HCT116 (cell line): ENCODE measurements around the gene PRICKLE2. TPM values are rescaled to one million over a fixed set of nuclear protein-coding genes. Genes with fewer than 3 reads are reported as not detected.

Experiments
- ATAC-seq: fragments of 200-7000 bp; cut with Tn5 transposase; 2 replicates; pipeline ENCODE4 v1.9.1; 2020; ENCODE audit warnings: mild to moderate bottlenecking, moderate library complexity
- BruUV-seq: library from RNA; stranded (reverse); fragments of 400-500 nt; replicated peaks from 2 replicates; lab custom pipeline; 2021; lab: Mats Ljungman, UMichigan
- CTCF ChIA-PET: fragments of 300-600 bp; sonication (Branson Sonifier 250); formaldehyde crosslinking; loops from one replicate; lab custom pipeline; 2021; ENCODE audit warnings: antibody characterized with exemption; lab: Charles Lee
- POLR2A ChIA-PET: fragments of 300-600, 350-600 bp; sonication (Branson Sonifier 250); formaldehyde crosslinking; loops from one replicate; lab custom pipeline; 2021; ENCODE audit warnings: antibody characterized with exemption; lab: Charles Lee
- RAD21 ChIA-PET, 2 experiments: fragments of 300-600 bp; sonication (Branson Sonifier 250); formaldehyde crosslinking; loops; one replicate each; lab custom pipeline; 2023; ENCODE audit warnings: low total read pairs in 2 of 2; ENCODE audit not compliant: uncharacterized antibody in 2 of 2, unreplicated experiment in 2 of 2, low non-redundant PET in 1 of 2; lab: Charles Lee
- DNase-seq: peaks from one replicate; pipeline ENCODE4 v3.0.0-alpha.2; 2010; ENCODE audit warnings: low read depth, low spot score
- H2AFZ ChIP-seq: fragments of 200-600 bp; shearing (Covaris generic), sonication (generic); 2 replicates; pipeline ENCODE4 v1.6.1; 2017; ENCODE audit warnings: low read depth, mixed run types, mixed read lengths, antibody characterized with exemption, low read length; ENCODE audit not compliant: poor library complexity, severe bottlenecking
- H3K27ac ChIP-seq: 2 replicates; pipeline ENCODE4 v1.5.1; 2012; ENCODE audit warnings: low read depth, low read length
- H3K27me3 ChIP-seq: fragments of 200-600 bp; sonication (generic); 2 replicates; pipeline ENCODE4 v1.6.1; 2016; ENCODE audit warnings: mixed run types, low read length, mixed read lengths; ENCODE audit not compliant: insufficient read depth
- H3K36me3 ChIP-seq, 2 experiments: fragments of 200-500 bp in 1 of 2; fragments of 200-600 bp in 1 of 2; sonication (Bioruptor generic) in 1 of 2; sonication (generic) in 1 of 2; 2 replicates each; pipeline versions ENCODE4 v1.5.1 to v1.6.1; 2014 to 2016; ENCODE audit warnings: low read length in 2 of 2, inconsistent platforms in 1 of 2, mixed read lengths in 1 of 2, mixed run types in 1 of 2; ENCODE audit not compliant: insufficient read depth in 2 of 2, control insufficient read depth in 1 of 2
- H3K4me1 ChIP-seq, 2 experiments: fragments of 200-600 bp in 1 of 2; sonication (generic) in 1 of 2; 2 replicates each; pipeline versions ENCODE4 v1.5.1 to v1.6.1; 2012 to 2017; ENCODE audit warnings: low read length in 2 of 2, inconsistent platforms in 1 of 2, mild to moderate bottlenecking in 1 of 2, mixed read lengths in 1 of 2, mixed run types in 1 of 2, moderate library complexity in 1 of 2; ENCODE audit not compliant: insufficient read depth in 2 of 2, control insufficient read depth in 1 of 2
- H3K4me2 ChIP-seq: fragments of 200-600 bp; sonication (generic); 2 replicates; pipeline ENCODE4 v1.6.1; 2017; ENCODE audit warnings: mixed run types, low read length, mixed read lengths
- H3K4me3 ChIP-seq, 2 experiments: fragments of 200-600 bp in 1 of 2; sonication (generic) in 1 of 2; replicated peaks in 1 of 2; 2 replicates each; pipeline ENCODE4 v1.5.1; 2011 to 2016; ENCODE audit warnings: low read length in 2 of 2, control low read depth in 1 of 2, low read depth in 1 of 2, mild to moderate bottlenecking in 1 of 2, mixed read lengths in 1 of 2, mixed run types in 1 of 2
- H3K79me2 ChIP-seq: fragments of 200-600 bp; sonication (generic); 2 replicates; pipeline ENCODE4 v1.6.1; 2017; ENCODE audit warnings: mild to moderate bottlenecking, mixed run types, low read length, moderate library complexity, mixed read lengths; ENCODE audit not compliant: insufficient read depth
- H3K9ac ChIP-seq: fragments of 200-600 bp; sonication (generic); 2 replicates; pipeline ENCODE4 v1.6.1; 2016; ENCODE audit warnings: low read length, mixed read lengths
- H3K9me2 ChIP-seq: fragments of 200-600 bp; sonication (generic), shearing (Covaris generic); 2 replicates; pipeline ENCODE4 v1.6.1; 2017; ENCODE audit warnings: mixed run types, mild to moderate bottlenecking, moderate library complexity; ENCODE audit not compliant: insufficient read depth
- H3K9me3 ChIP-seq, 2 experiments: fragments of 200-500 bp in 1 of 2; fragments of 200-600 bp in 1 of 2; sonication (Bioruptor generic) in 1 of 2; sonication (generic) in 1 of 2; 2 replicates each; pipeline ENCODE4 v1.6.1; 2014 to 2017; ENCODE audit warnings: low read length in 2 of 2, mixed read lengths in 2 of 2, inconsistent platforms in 1 of 2, low read depth in 1 of 2, mild to moderate bottlenecking in 1 of 2, mixed run types in 1 of 2, moderate library complexity in 1 of 2; ENCODE audit not compliant: control insufficient read depth in 1 of 2, insufficient read depth in 1 of 2
- H4K20me1 ChIP-seq: fragments of 200-600 bp; sonication (generic), shearing (Covaris generic); 2 replicates; pipeline ENCODE4 v1.6.1; 2017; ENCODE audit warnings: mixed run types, mild to moderate bottlenecking, moderate library complexity; ENCODE audit not compliant: insufficient read depth
- CBX3 ChIP-seq: IDR thresholded peaks from 2 replicates; pipeline ENCODE4 v1.6.1; 2012; ENCODE audit warnings: low read depth
- CEBPB ChIP-seq: IDR thresholded peaks from 2 replicates; pipeline ENCODE4 v1.6.1; 2012; ENCODE audit warnings: low read depth
- EGR1 ChIP-seq: IDR thresholded peaks from 2 replicates; pipeline ENCODE4 v1.6.1; 2012; ENCODE audit warnings: low read depth
- EZH2 ChIP-seq: fragments of 200-600 bp; sonication (generic); IDR thresholded peaks from 2 replicates; pipeline ENCODE4 v1.6.1; 2017; ENCODE audit warnings: antibody characterized with exemption, mixed run types
- EZH2phosphoT487 ChIP-seq: fragments of 200-600 bp; IDR thresholded peaks from 2 replicates; pipeline ENCODE4 v1.6.1; 2018; ENCODE audit warnings: antibody characterized with exemption, borderline replicate concordance
- JUND ChIP-seq: IDR thresholded peaks from 2 replicates; pipeline ENCODE4 v1.6.1; 2012
- POLR2AphosphoS5 ChIP-seq: IDR thresholded peaks from 2 replicates; pipeline ENCODE4 v1.6.1; 2011; ENCODE audit warnings: mild to moderate bottlenecking, low read depth, low read length, moderate library complexity
- RAD21 ChIP-seq: IDR thresholded peaks from 2 replicates; pipeline ENCODE4 v1.6.1; 2012; ENCODE audit warnings: low read depth, mild to moderate bottlenecking
- SIN3A ChIP-seq: IDR thresholded peaks from 2 replicates; pipeline ENCODE4 v1.6.1; 2012; ENCODE audit warnings: low read depth
- SP1 ChIP-seq: IDR thresholded peaks from 2 replicates; pipeline ENCODE4 v1.6.1; 2012; ENCODE audit warnings: low read depth
- SRF ChIP-seq: IDR thresholded peaks from 2 replicates; pipeline ENCODE4 v1.6.1; 2012; ENCODE audit warnings: low read depth
- YY1 ChIP-seq: IDR thresholded peaks from 2 replicates; pipeline ENCODE4 v1.6.1; 2011; ENCODE audit warnings: low read length, low read depth, moderate library complexity, mild to moderate bottlenecking; ENCODE audit not compliant: insufficient replicate concordance; ENCODE audit errors: extremely low read depth
- ZNF274 ChIP-seq: fragments of 200-500 bp; sonication (Bioruptor generic); IDR thresholded peaks from 2 replicates; pipeline ENCODE4 v1.6.1; 2014; ENCODE audit warnings: mild to moderate bottlenecking, low read depth, low read length, inconsistent platforms
- intact Hi-C: fragments of 100-400 bp; cut with micrococcal nuclease; formaldehyde crosslinking; loops from 2 replicates; pipeline ENCODE4 v1.10.0; 2022
- total RNA-seq: library from RNA; stranded (reverse); gene quantifications from one replicate; pipeline ENCODE4 v1.2.1, GENCODE V29; 2021; ENCODE audit not compliant: unreplicated experiment
- TF ChIP-seq, protein P1 (sequence below): IDR thresholded peaks from 2 replicates; pipeline ENCODE4 v1.6.1; 2012; ENCODE audit warnings: low read depth
- TF ChIP-seq, protein P2 (sequence below): IDR thresholded peaks from 2 replicates; pipeline ENCODE4 v1.6.1; 2012
- TF ChIP-seq, protein P3 (sequence below): IDR thresholded peaks from 2 replicates; pipeline ENCODE4 v1.6.1; 2012
- TF ChIP-seq, protein P4 (sequence below), 3 experiments: fragments of 200-600 bp in 1 of 3; sonication (generic) in 1 of 3; IDR thresholded peaks in 2 of 3; conservative IDR thresholded peaks in 1 of 3; 2 replicates each; pipeline ENCODE4 v1.5.1; 2012 to 2017; ENCODE audit warnings: low read depth in 2 of 3, low read length in 2 of 3, antibody characterized with exemption in 1 of 3, borderline replicate concordance in 1 of 3, control low read depth in 1 of 3, mild to moderate bottlenecking in 1 of 3, mixed read lengths in 1 of 3, mixed run types in 1 of 3, moderate library complexity in 1 of 3; ENCODE audit not compliant: insufficient read depth in 1 of 3

The PRICKLE2 gene
- total RNA-seq, 1 experiment from 2014 or later, result 0.05 TPM

DNA sequence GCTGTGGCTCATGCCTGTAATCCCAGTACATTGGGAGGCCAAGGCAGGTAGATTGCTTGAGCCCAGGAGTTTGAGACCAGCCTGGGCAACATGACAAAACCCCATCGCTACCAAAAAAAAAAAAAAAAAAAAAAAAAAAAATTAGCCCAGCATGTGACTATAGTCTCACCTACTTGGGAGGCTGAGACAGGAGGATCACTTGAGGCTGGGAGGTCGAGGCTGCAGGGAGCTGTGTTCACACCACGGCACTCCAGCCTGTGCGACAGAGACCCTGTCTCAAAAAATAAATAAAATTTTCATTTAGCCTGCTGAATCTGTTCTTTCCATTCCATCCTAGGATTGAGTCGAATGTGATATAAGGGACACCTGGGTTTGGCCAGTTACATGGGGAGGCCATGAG lies 14.6 kb upstream of the PRICKLE2 start:
- H3K4me1 ChIP-seq, result peaks cover 0 to 8% of the 10 kb centered on the region in 2 experiments; a peak in 1 of 4 replicates
- H3K4me3 ChIP-seq, result no peak overlapping the region
- no peaks in the 10 kb centered on the region for H3K79me2 ChIP-seq
- DNase-seq, result no peak
- no peaks in the 10 kb centered on the region for H3K9me2 ChIP-seq
- TF ChIP-seq, protein P1, sequence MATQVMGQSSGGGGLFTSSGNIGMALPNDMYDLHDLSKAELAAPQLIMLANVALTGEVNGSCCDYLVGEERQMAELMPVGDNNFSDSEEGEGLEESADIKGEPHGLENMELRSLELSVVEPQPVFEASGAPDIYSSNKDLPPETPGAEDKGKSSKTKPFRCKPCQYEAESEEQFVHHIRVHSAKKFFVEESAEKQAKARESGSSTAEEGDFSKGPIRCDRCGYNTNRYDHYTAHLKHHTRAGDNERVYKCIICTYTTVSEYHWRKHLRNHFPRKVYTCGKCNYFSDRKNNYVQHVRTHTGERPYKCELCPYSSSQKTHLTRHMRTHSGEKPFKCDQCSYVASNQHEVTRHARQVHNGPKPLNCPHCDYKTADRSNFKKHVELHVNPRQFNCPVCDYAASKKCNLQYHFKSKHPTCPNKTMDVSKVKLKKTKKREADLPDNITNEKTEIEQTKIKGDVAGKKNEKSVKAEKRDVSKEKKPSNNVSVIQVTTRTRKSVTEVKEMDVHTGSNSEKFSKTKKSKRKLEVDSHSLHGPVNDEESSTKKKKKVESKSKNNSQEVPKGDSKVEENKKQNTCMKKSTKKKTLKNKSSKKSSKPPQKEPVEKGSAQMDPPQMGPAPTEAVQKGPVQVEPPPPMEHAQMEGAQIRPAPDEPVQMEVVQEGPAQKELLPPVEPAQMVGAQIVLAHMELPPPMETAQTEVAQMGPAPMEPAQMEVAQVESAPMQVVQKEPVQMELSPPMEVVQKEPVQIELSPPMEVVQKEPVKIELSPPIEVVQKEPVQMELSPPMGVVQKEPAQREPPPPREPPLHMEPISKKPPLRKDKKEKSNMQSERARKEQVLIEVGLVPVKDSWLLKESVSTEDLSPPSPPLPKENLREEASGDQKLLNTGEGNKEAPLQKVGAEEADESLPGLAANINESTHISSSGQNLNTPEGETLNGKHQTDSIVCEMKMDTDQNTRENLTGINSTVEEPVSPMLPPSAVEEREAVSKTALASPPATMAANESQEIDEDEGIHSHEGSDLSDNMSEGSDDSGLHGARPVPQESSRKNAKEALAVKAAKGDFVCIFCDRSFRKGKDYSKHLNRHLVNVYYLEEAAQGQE, result no peak
- TF ChIP-seq ZNF274, result no peak
- TF ChIP-seq POLR2AphosphoS5, result no peak
- TF ChIP-seq, protein P2, sequence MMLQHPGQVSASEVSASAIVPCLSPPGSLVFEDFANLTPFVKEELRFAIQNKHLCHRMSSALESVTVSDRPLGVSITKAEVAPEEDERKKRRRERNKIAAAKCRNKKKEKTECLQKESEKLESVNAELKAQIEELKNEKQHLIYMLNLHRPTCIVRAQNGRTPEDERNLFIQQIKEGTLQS, result no peak
- TF ChIP-seq JUND, result no peak
- TF ChIP-seq EZH2phosphoT487, result no peak
- TF ChIP-seq RAD21, result no peak
- TF ChIP-seq, protein P3, sequence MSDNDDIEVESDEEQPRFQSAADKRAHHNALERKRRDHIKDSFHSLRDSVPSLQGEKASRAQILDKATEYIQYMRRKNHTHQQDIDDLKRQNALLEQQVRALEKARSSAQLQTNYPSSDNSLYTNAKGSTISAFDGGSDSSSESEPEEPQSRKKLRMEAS, result no peak
- no peak for TF ChIP-seq SIN3A
- TF ChIP-seq CEBPB, result no peak
- no peak for TF ChIP-seq EZH2
- no peak for TF ChIP-seq SRF
- no peak for TF ChIP-seq EGR1
- TF ChIP-seq CBX3, result no peak
- TF ChIP-seq, protein P4, sequence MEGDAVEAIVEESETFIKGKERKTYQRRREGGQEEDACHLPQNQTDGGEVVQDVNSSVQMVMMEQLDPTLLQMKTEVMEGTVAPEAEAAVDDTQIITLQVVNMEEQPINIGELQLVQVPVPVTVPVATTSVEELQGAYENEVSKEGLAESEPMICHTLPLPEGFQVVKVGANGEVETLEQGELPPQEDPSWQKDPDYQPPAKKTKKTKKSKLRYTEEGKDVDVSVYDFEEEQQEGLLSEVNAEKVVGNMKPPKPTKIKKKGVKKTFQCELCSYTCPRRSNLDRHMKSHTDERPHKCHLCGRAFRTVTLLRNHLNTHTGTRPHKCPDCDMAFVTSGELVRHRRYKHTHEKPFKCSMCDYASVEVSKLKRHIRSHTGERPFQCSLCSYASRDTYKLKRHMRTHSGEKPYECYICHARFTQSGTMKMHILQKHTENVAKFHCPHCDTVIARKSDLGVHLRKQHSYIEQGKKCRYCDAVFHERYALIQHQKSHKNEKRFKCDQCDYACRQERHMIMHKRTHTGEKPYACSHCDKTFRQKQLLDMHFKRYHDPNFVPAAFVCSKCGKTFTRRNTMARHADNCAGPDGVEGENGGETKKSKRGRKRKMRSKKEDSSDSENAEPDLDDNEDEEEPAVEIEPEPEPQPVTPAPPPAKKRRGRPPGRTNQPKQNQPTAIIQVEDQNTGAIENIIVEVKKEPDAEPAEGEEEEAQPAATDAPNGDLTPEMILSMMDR (IDR thresholded peaks at IDR 0.05 in 2 of 3, conservative IDR thresholded peaks at IDR 0.05 in 1 of 3; ENCODE audit: borderline replicate concordance in 1 of 3, insufficient read depth in 1 of 3, low read depth in 2 of 3, low read length in 2 of 3), result no peak
- no peak for TF ChIP-seq YY1
- TF ChIP-seq SP1, result no peak
- TF ChIP-seq, all 23 proteins: peak for 0
- H3K4me2 ChIP-seq, result no peak overlapping the region
- H4K20me1 ChIP-seq, result no peaks in the 10 kb centered on the region
- POLR2A ChIA-PET, result no interaction called here
- peaks cover 14% of the 10 kb centered on the region; the same call in 1 of the 2 replicates for H3K27me3 ChIP-seq
- CTCF ChIA-PET, result no interaction called here
- BruUV-seq, result no TSS peak
- ATAC-seq, result no peak
- RAD21 ChIA-PET, result no interaction called here
- no peaks in the 10 kb centered on the region for H3K9me3 ChIP-seq
- H2AFZ ChIP-seq, result no peak overlapping the region
- no peaks in the 10 kb centered on the region for H3K36me3 ChIP-seq
- H3K9ac ChIP-seq, result no peak overlapping the region
- intact Hi-C loops, result no loop called here
- H3K27ac ChIP-seq, result no peak overlapping the region
